NOMO-1 treated with dmso at 0.1 percent for 144 hours (cell line): ENCODE results near the gene RBM10.
"Not testable (repeated sequence)": the region's sequence is repeated elsewhere in the genome, so short reads cannot be mapped to it uniquely, and the experiment has no call there.

Experiments
- DNase-seq: peaks from one replicate; lab custom pipeline; 2025; ENCODE audit not compliant: unreplicated experiment; lab: John Stamatoyannopoulos, UW

The RBM10 gene, protein sequence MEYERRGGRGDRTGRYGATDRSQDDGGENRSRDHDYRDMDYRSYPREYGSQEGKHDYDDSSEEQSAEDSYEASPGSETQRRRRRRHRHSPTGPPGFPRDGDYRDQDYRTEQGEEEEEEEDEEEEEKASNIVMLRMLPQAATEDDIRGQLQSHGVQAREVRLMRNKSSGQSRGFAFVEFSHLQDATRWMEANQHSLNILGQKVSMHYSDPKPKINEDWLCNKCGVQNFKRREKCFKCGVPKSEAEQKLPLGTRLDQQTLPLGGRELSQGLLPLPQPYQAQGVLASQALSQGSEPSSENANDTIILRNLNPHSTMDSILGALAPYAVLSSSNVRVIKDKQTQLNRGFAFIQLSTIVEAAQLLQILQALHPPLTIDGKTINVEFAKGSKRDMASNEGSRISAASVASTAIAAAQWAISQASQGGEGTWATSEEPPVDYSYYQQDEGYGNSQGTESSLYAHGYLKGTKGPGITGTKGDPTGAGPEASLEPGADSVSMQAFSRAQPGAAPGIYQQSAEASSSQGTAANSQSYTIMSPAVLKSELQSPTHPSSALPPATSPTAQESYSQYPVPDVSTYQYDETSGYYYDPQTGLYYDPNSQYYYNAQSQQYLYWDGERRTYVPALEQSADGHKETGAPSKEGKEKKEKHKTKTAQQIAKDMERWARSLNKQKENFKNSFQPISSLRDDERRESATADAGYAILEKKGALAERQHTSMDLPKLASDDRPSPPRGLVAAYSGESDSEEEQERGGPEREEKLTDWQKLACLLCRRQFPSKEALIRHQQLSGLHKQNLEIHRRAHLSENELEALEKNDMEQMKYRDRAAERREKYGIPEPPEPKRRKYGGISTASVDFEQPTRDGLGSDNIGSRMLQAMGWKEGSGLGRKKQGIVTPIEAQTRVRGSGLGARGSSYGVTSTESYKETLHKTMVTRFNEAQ

DNA sequence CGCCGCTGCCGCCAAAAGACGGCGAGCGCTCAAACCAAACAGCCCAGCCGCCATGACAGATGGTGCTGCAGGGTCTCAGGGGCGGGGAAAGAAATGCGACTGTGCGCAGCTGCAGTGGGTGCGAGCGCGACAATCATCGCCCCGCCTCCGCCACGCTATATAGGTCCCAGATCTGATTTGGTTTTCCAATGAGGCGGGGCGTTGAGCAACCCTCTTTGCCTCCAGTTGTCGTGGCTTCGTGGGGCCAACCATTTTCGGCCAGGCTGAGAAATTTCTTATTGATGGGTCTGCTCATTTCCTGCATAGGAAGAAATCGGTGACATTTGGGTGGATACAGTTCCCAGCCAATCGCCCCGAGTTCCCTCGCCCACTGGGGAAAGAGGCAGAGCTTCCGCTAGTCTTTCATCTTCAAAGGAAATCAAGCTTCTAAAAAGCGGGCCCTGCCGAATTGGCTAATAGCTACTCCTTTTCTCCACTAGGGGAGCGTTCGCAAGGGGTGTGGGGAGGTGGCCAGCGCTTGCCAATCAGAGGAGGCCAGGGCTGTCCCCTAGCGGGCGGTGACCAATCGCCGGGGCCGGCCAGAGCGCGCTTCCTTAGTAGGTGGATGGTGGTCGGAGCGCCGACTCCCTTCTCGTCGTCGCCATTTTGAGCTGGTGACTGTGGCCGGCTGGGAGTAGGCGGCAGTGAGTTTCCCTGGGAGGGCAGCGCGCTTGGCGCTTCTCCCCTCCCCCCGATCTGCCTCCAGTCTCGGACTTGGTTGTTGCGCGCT, at the start of gene RBM10, which contains the start of gene NDUFB11:
Gene RBM10 (plus strand): TSS at position 596 of the 769 bp plus-strand sequence. CDS start 2,261 bp downstream, outside the sequence.
Gene NDUFB11 (minus strand): TSS at position 77 of the 769 bp plus-strand sequence. CDS start 23 bp downstream, at position 54.
- peak; percentile 76 for DNase-seq

DNA sequence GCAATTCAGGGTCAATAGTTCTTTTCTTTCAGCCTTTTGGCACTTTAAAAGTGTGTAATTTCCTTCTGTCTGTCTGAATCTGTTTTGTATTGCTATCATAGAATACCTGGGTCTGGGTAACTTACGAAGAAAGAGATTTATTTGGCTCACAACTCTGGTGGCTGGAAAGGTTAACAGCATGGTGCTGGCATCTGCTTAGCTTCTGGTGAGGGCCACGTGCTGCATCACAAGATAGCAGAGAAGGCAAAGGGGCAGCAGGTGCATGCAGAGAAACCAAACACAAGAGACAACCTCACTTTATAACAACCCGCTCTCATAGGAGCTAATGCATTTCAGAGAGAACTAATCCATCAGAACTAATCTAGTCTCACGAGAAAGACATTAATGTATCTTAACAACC, 48.0 kb upstream of the RBM10 start:
- DNase-seq = no peak

DNA sequence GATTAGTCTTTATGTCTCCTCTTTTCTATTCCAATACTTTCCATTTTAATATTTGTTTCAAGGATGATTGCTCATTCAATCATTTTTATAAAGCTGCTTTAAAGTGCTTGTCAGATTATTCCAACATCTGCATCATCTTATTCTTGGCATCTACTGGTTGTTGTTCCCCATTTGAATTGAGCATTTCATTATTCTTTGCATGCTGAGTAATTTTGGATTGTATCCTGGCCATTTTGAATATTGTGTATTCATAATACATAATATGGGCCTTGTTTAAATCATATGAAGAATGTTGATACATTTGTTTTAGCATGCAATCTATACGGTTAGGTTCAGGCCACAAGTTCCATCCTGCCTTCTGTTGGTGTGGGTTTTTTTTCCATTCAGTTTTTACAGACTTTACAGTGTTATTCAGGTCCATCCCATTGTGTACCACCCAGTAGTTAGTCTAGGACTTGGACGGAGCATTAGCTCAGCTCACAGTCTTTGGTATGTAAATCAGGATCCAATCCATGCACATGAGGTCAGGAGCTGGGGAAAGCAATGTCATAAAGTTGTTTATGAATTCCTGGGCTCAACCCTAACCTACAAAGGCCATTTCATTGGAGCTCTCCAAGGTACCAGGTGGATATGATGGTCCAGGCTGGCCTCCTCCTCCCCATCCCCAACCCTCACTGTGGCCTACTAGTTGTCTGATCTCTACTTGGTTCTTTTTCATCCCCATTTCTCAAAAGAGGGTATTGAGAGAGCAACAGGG, 46.5 kb upstream of the RBM10 start:
- no peak for DNase-seq

DNA sequence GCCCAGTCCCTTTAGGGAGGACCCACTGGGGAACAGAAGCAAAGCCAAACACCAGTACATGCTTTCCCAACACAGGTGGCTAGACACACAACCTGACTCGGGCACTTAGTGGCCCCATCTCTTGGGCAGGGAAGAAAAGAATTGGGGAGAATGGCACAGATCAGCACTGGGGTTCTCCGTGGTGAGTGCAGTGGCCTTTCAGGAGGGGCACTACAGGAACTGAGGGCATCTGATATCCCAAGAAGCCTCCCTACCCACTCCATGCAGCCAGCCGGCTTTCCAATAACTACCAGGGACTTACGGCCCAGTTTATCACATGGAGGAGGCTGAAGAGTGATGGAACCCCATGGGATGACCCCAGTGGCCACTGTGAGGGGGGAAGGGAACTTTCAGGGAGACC, 43.8 kb upstream of the RBM10 start:
- no peak for DNase-seq

DNA sequence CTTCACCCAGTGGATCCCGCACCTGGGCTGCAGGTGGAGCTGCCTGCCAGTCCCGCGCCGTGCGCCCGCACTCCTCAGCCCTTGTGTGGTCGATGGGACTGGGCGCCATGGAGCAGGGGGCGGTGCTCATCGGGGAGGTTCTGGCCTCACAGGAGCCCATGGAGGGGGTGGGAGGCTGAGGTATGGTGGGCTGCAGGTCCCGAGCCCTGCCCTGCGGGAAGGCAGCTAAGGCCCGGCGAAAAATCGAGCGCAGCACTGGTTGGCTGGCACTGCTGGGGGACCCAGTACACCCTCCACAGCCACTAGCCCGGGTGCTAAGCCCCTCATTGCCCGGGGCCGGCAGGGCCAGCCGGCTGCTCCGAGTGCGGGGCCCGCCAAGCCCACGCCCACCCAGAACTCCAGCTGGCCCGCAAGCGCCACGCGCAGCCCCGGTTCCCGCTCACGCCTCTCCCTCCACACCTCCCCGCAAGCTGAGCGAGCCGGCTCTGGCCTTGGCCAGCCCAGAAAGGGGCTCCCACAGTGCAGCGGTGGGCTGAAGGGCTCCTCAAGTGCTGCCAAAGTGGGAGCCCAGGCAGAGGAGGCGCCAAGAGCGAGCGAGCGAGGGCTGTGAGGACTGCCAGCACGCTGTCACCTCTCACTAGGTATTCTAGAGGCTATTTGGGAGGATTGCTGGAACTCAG, 33.9 kb upstream of the RBM10 start:
- not testable (repeated sequence) for DNase-seq

DNA sequence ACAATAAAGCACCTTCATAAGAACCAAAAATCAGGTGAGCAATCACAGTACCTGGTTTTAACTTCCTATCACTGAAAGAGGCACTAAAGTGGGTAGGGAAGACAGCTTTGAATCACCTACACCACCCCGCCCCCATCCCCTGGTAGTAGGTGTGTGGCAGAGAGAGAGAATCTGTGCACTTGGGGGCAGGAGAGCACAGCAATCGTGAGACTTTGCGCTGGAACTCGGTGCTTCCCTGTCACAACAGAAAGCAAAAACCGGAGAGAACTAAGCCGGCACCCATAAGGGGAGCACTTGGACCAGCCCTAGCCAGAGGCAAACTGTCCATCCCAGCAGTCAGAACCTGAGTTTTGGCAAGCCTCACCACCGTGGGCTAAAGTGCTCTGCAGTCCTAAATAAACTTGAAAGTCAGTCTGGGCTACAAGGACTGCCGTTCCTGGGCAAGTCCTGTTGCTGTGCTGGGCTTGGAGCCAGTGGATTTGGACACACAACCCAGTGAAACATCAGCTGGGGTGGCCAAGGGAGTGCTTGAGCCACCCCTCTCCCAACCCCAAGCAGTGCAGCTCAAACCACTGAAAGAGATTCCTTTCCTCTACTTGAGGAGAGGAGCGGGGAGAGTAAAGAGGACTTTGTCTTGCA, 32.6 kb upstream of the RBM10 start:
- DNase-seq = no peak

DNA sequence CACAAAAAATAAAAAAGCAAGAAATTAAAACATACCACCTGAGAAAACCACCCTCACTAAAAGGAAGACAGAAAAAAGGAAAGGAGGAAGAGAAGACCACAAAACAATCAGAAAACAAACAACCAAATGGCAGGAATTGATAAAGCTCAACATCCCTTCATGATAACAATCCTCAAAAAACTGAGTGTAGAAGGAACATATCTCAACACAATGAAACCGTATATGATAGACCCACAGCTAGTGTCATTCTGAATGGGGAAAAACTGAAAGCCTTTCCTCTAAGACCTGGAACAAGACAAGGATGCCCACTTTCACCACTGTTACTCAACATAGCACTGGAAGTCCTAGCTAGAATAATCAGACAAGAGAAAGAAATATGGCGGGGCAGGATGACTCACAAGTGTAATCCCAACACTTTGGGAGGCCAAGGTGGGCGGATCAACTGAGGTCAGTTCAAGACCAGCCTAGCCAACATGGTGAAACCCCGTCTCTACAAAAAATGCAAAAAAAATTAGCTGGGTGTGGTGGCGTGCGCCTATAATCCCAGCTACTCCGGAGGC, 28.4 kb upstream of the RBM10 start:
- not testable (repeated sequence) for DNase-seq

DNA sequence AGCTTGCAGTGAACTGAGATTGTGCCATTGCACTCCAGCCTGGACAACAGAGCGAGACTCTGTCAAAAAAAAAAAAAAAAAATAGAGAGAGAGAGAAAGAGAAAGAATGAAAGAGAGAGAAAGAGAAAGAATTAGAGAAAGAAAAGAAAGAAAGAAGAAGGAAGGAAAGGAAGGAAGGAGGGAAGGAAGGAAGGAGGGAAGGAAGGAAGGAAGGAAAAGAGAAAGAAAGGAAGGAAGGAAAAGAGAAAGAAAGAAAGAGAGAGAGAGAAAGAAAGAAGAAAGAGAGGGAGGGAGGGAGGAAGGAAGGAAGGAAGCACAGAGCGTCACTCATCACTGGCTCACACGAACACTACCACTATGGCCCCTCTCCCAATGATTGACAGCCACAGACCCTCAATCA, 20.6 kb upstream of the RBM10 start:
- DNase-seq = not testable (repeated sequence)

DNA sequence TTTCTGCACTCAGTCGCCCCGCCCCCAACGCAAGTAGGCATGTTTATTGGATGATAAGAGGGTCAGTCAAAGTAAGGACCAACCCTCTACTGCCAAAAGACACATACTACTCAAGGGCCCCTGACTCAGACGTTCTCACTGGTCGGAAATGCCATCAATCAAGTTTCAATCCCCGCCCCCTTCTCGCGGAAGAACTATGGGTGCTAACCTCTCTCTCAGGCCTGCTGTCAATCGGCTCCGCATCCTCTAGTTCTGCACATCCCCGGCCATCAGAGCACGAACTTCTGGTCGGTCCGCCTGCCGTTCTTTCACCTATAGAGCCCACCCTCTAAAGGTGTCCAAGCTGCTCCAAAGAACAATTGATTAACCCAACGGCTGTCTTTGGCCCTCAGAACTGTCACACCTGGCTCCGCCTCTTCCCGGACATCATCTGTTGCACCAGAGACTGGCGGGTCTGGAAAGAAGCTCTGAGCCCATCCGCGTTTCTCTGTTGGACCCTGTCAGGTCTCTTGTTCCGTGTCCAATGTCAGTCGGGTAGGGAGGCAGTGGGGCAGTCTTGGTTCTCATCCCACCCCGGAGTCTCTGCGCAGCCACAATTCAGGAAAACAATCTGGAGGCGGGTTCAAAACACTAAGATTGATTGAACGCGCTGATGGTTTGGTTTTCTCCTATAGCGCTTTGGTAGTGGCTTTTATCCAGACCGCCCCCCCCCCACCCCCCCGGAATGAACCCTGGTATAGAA, 15.7 kb upstream of the RBM10 start:
- peak; percentile 84 for DNase-seq

DNA sequence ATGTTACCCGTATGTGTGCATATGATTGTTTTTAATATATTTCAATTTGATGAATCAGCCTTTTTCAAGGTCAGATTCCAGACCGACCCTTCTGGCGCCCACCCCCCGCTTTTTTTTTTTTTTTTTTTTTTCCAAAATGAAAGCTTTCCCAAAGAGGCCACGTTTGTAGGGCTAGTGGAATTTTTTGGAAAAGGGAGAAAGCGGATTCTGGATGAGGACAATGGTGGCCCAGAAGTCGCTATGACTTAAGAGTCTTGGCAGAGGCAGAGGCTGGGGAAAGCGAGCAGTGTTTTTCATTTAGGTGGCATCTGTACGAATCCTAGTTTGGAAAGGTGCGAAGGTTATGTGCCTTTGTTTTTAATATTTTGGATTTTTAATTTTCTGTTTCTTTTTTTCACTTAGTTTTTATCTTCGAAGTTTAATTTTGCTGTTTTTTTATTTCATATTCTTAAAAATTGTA, 15.1 kb upstream of the RBM10 start:
- no peak for DNase-seq

DNA sequence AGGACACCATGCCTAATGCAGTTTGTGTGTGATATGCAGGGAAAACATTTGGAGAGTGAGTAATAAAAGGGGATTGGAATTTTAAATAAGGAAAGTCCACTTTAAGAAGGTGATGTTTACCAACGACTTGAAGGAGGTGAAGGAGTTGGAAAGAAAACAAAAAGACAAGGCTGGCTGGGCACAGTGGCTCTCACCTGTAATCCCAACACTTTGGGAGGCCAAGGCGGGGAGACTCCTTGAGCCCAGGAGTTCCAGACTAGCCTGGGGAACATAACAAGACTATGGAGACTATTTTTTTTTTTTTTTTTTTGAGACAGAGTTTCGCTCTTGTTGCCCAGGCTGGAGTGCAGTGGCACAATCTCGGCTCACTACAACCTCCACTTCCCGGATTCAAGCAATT, 11.5 kb upstream of the RBM10 start:
- DNase-seq = no peak

DNA sequence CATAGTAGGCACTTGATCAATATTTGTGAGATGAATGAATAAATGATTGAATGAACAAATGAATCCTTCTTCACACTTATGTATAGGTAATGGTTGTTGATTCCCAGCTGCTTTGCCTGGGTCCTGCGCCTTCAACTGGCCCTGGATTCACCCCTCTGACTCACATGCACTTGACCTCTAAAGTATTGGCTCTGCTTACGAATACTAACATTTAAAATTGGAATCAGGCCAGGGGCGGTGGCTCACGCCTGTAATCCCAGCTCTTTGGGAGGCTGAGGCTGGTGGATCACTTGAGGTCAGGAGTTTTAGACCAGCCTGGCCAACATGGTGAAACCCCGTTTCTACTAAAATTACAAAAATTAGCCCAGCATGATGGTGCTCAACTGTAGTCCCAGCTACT, 9.4 kb upstream of the RBM10 start:
- not testable (repeated sequence) for DNase-seq

DNA sequence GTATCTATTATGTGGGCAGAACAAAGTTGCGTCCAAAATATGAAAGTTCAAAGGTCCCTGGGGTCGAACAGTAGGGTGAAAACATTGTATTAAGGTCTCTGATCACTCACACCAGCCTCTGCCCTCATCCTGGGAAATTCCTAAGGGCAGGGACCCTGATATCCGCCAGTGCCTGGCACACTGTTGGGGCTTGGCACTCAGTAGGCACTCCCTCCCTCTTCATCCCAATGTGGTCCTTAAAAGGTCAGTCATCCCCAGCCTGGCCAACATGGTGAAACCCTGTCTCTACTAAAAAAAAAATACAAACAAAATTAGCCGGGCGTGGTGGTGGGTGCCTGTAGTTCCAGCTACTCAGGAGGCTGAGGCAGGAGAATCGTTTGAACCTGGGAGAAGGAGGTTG, 6.8 kb upstream of the RBM10 start:
- DNase-seq = no peak

DNA sequence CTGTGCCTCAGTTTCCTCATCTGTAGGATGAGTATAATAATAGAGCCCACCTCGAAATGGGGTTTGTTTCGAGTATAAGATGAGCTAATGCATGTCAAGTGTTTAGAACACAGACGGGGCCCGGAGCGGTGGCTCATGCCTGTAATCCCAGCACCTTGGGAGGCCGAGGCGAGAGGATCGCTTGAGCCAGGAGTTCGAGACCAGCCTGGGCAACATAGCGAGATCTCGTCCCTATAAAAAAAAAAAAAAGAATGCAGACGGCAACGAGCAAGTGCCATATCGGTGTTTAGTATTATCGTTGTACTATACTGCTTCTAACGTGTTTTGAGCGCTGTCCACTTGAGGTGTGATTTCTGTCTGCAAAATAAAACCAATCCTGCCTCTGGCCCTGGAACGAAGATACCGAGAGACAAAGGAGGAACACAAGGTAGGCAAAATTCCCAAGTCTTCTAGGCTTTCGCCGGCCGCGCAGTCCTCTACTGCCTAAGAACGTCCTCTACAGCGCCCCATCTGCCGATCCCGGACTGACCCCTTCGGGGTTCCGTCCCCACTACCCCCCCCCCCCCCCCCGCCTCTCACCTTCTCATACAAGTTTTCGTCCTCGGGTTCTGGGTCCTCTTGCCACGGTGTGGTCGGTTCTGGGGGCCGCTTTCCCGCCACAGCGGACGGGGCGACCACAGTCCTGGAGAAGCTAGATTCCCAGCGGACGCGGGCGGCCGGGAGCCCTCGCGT, 961 bp upstream of the RBM10 start:
- DNase-seq = peak; percentile 44

DNA sequence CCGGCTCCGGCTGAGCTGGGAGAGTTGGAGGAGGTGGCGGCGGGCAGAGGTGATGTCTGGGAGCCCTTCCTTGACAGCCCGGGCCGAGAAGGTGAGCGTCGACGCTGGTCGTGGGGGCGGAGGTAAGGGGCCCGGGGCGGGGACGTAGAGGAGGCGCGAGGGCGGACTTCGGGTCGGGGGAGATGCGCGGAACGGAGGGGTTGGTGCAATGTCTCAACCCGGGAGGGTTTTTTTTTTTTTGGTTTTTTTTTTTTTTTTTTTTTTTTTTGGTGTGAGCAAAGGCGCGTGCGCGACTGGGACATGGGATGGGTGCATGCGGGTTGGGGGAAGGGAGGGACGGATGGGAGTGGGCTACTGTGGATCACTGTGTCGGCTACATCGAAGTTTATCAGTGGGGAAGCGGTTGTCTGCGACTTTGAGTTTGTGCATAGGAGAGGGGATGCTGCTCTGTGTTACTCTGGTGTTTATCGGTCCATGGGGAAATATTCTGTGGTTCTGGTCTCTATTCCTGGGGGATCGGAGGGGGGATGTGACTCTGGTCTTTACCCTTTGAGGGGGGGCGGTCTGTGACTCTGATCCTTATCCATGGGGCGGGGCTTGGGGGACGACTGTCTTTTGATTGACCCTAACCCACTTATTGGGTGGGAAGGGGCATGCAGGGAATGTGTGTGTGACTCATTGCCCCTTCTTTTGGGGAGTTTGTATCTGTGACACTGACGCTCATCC, 537 bp downstream of the RBM10 start:
- DNase-seq = no peak

DNA sequence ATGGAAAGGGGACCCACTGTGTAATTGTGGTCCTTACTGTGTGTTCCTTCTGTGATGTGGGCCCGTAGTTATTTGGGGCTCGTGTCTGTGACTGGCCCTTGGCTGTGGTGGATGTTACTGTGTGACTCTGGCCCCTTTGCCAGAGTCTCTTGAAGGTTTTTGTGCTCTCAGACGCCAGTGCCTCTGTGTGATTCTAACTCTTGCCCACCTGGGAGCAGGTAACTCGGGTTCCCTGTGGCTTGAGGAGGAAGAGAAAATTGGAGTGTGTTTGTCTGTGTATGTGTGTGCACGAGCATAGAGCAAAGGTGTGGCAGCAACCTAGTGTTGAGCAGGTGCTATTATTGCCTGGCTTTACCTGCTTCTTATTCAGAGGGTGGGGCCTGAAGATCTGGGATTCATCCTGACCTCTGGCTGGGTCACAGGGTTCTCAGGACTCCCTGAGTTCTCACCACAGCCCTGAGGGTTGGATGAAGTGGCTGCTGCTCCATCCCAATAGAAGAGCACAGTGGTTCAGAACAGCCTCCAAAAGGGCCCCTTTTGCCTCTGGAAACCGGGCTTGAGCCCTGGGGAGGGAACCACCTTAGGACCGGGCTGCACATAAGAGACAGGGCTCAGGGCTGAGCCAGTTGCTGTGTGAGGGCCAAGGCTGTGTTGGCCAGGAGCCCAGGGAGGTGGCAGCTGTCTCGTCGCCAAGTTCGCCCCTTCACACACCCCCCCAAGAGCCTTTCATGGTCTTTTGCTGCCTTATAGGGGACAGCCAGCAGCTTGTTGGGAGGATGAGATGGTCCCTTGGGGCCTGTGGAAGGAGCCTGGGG, 1.3 kb downstream of the RBM10 start:
- no peak for DNase-seq
